Urinary bladder (tissue), 4 donors: ENCODE data around the gene MAP3K7CL. TPM values are rescaled to one million over a fixed set of nuclear protein-coding genes. Genes with fewer than 3 reads are reported as not detected.
"Not testable (repeated sequence)": the region's sequence is repeated elsewhere in the genome, so short reads cannot be mapped to it uniquely, and the experiment has no call there.

Source experiments
- DNase-seq: peaks from one replicate; pipeline ENCODE4 v3.0.0-alpha.2; 2015; ENCODE audit errors: extremely low spot score
- H3K27ac ChIP-seq: one replicate; pipeline ENCODE4 v1.5.1; 2013; ENCODE audit warnings: low read depth, mild to moderate bottlenecking, moderate library complexity
- H3K36me3 ChIP-seq: one replicate; pipeline ENCODE4 v1.6.1; 2013; ENCODE audit warnings: mild to moderate bottlenecking, moderate library complexity; ENCODE audit not compliant: insufficient read depth
- H3K4me1 ChIP-seq: one replicate; pipeline ENCODE4 v1.6.1; 2013; ENCODE audit warnings: mild to moderate bottlenecking, moderate library complexity; ENCODE audit not compliant: insufficient read depth
- H3K4me3 ChIP-seq: one replicate; pipeline ENCODE4 v1.5.1; 2013; ENCODE audit warnings: low read depth, low read length
- WGBS: extraction: QIAGEN DNeasy Blood & Tissue Kit; methylation state at CpG from one replicate; pipeline ENCODE4 v1.1.7; 2013; 5-methylcytosine and 5-hydroxymethylcytosine counted together
- polyA plus RNA-seq: library from polyadenylated mRNA; stranded (reverse); fragments of 200-250 nt; gene quantifications from one replicate; pipeline ENCODE4 v1.2.3, GENCODE V29; 2013
- total RNA-seq: library from RNA; depleted of rRNA; stranded (reverse); fragments of >200 nt; gene quantifications from one replicate; pipeline ENCODE4 v1.2.3, GENCODE V29; 2014
- donor health status: healthy with polysubstance abuse.
- donor health status: healthy.

The MAP3K7CL gene
- total and polyA plus RNA-seq, 2 donors = 4.4 to 13.5 TPM

- DNase-seq = no peak
- 31% methylated on average over 1 of the region's 1 CpG for WGBS
- H3K4me1 ChIP-seq = peaks cover 2% of the 10 kb centered on the region
- no peak overlapping the region for H3K4me3 ChIP-seq
- H3K36me3 ChIP-seq = no peaks in the 10 kb centered on the region
- no peak overlapping the region for H3K27ac ChIP-seq
Measured at GRCh38 chr21:29146726-29147125, 16.3 kb downstream of the MAP3K7CL start.

- peaks cover 2% of the 10 kb centered on the region for H3K4me1 ChIP-seq
- H3K36me3 ChIP-seq = no peaks in the 10 kb centered on the region
- no peak overlapping the region for H3K4me3 ChIP-seq
- H3K27ac ChIP-seq = no peak overlapping the region
- WGBS = 83% methylated on average over 5 of the region's 5 CpGs
- DNase-seq = no peak
Measured at GRCh38 chr21:29148530-29148929, 18.1 kb downstream of the MAP3K7CL start.

- no peaks in the 10 kb centered on the region for H3K36me3 ChIP-seq
- H3K4me3 ChIP-seq = no peak overlapping the region
- WGBS = 91% methylated on average over 3 of the region's 3 CpGs
- H3K27ac ChIP-seq = no peak overlapping the region
- peaks cover 2% of the 10 kb centered on the region for H3K4me1 ChIP-seq
- DNase-seq = no peak
Measured at GRCh38 chr21:29149808-29150425, 19.5 kb downstream of the MAP3K7CL start.

DNA sequence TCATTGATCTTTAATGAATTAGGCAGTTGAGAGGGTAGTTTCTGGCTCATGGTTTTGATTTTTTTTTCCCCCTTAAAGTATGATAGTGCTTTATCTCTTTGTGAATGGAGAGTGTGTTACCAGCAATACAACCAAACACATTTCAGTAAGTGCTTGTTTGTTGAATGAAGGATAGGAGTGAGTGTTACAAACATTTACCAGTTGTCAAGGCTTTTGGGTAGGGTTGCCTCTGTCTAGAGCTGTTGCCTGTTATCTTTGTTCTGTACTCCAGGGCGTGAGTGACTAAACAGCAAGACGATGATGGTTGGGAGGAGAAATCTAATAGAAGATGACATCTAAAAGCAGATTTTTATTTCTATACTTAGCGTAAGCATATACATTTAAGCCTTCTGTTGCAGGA is 21.5 kb downstream of the MAP3K7CL start:
- Histone ChIP-seq H3K4me1 (no peaks in the 10 kb centered on the region), H3K36me3 (no peaks in the 10 kb centered on the region), H3K4me3 (no peak overlapping the region), H3K27ac (no peak overlapping the region)
- 89% methylated on average over 3 of the region's 3 CpGs for WGBS
- DNase-seq = no peak

GRCh38 chr21:29152916-29153315 is 22.5 kb downstream of the MAP3K7CL start:
- Histone ChIP-seq H3K4me3 (no peak overlapping the region), H3K36me3 (no peaks in the 10 kb centered on the region), H3K4me1 (no peaks in the 10 kb centered on the region), H3K27ac (no peak overlapping the region)
- no peak for DNase-seq
- 80% methylated on average over 1 of the region's 1 CpG for WGBS

DNA sequence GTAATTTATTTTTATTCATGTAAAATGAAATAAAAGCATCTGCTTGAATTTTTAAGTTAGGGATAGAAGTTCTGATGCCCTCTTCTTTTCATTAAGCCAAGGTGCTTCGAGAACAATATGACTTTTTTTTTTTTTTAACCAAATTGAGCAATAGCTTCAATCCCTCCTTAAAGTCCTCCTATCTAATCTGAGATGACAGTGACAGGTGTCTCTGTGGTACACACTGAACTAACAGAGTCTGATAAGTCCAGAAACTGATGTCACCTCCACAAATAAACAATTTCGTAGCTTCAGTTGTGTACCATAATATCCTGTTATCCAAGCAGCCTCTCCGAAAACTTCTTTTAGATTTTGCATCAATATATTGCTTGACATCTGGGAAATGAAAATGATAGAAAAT is 23.8 kb downstream of the MAP3K7CL start:
- no peaks in the 10 kb centered on the region for H3K36me3 ChIP-seq
- H3K4me3 ChIP-seq = no peak overlapping the region
- DNase-seq = no peak
- H3K4me1 ChIP-seq = no peaks in the 10 kb centered on the region
- no peak overlapping the region for H3K27ac ChIP-seq
- 94% methylated on average over 3 of the region's 3 CpGs for WGBS

DNA sequence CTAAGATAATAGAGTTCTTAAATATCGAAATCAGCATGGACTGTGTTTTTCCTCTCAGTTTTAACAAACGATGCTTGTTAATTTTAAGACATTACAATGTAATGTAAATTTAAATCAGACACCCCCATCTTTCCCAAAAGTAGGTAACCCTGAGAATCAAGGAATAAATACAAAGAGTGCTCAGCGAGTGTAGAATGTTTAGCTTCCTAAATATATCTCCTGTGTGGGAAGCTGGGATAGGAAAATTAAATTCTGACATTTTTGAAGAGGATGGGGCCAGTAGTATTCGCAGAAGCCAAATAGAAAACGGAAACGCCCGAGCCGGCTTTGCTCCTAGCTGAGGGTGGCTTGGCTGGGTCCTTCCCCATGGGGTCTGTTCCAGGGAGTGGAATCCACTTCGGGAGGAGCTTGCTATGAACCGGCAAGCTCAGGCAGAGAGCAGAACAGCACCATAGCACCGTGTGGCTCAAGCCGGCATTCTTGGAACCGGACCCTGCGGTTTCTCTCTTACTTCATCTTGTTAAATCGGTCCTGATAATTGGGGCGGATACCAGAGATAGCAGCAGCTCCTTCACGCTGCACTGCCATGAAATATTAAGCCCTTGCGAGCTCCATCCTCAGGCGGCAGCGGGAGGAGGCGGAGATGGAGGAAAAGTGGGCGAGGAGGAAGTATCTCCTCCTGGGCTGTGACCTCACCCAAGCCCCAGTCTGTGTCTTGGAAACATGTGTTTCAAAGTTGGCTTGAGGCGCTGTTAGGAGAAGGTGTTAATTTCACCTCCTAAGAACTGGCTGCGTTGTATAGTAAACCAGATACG is 24.9 kb downstream of the MAP3K7CL start:
- Histone ChIP-seq H3K27ac (no peak overlapping the region), H3K4me1 (no peaks in the 10 kb centered on the region), H3K36me3 (no peaks in the 10 kb centered on the region), H3K4me3 (peak overlapping the region; percentile 24)
- 38% methylated on average over 25 of the region's 25 CpGs for WGBS
- no peak for DNase-seq

DNA sequence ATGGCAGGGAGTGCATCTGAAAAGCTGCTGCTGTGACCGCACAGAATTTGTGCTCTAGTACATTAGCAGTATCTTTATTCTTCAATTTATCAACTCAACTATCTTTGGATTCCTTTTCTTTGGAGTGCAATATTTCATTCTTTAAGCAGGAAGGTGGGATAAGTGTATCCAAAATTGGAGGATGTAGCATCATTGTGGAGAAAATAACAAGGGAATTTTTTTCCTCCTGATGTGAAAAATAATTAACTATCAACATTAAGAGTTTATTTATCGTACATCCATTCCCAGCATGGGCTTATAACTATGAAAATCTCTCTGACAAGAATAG is 25.5 kb downstream of the MAP3K7CL start:
- no peaks in the 10 kb centered on the region for H3K4me1 ChIP-seq
- H3K4me3 ChIP-seq = no peak overlapping the region
- no peaks in the 10 kb centered on the region for H3K36me3 ChIP-seq
- no peak overlapping the region for H3K27ac ChIP-seq
- no peak for DNase-seq
- WGBS = 94% methylated on average over 2 of the region's 2 CpGs

DNA sequence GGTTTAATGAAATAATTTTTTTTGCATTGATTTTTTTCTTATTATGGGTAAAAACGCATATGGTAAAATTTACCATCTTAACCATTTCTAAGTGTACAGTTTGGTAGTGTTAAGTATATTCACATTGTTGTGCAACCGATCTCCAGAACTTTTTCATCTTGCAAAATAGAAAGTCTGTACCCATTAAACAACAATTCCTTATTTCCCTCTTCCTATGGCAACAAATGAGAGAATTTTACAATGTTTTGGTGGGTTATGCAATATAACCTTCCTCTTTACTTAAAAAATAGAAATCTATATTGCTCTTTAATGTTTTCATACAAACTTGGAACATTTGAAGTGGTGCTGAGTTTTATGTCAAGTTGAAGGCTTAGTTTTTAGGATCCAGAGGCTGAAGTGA is 26.6 kb downstream of the MAP3K7CL start:
- H3K4me1 ChIP-seq = no peaks in the 10 kb centered on the region
- DNase-seq = no peak
- H3K27ac ChIP-seq = no peak overlapping the region
- 94% methylated on average over 2 of the region's 2 CpGs for WGBS
- no peak overlapping the region for H3K4me3 ChIP-seq
- no peaks in the 10 kb centered on the region for H3K36me3 ChIP-seq

GRCh38 chr21:29159842-29160241 is 29.4 kb downstream of the MAP3K7CL start:
- Histone ChIP-seq H3K27ac (no peak overlapping the region), H3K4me3 (no peak overlapping the region), H3K4me1 (no peaks in the 10 kb centered on the region), H3K36me3 (no peaks in the 10 kb centered on the region)
- no peak for DNase-seq
- WGBS = 96% methylated on average over 4 of the region's 4 CpGs

- not testable (repeated sequence) for H3K27ac ChIP-seq, H3K4me1 ChIP-seq, H3K4me3 ChIP-seq, H3K36me3 ChIP-seq, DNase-seq
- WGBS = 75% methylated on average over 9 of the region's 9 CpGs
Measured at GRCh38 chr21:29162825-29163224, 32.4 kb downstream of the MAP3K7CL start.

DNA sequence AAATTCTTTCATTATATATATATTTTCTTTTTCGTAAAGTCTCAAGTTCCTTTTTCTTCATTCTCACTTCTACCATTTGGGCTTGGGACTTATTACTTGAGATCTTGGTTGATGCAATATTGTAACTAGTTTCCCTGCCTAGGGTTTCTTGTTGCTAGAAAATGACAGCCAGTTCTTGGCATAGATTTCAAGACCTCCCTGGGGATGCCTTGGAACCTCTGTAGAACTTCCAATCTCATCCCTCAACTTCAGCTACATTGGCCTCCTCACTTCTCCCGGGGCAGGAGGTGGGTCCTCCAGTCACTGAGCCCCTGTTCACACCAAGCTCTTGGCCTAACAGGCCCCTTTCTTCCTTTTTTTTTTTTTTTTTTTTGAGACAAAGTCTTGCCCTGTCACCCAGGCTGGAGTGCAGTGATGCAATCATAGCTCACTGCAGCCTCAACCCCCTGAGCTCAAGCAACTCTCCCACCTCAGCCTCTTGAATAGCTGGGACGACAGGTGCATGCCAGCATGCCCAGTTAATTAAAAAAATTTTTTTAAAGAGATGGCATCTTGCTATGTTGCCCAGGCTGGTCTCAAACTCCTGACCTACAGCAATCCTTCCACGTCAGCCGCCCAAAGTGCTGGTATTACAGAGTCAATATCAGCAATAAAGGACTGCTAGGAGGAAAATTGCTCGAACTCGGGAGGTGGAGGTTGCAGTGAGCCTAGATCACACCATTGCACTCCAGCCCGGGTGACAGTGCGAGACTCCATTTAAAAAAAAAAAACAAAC is 33.1 kb downstream of the MAP3K7CL start:
- DNase-seq = no peak
- WGBS = 83% methylated on average over 9 of the region's 9 CpGs
- Histone ChIP-seq H3K36me3 (no peaks in the 10 kb centered on the region), H3K4me1 (no peaks in the 10 kb centered on the region), H3K4me3 (no peak overlapping the region), H3K27ac (no peak overlapping the region)

DNA sequence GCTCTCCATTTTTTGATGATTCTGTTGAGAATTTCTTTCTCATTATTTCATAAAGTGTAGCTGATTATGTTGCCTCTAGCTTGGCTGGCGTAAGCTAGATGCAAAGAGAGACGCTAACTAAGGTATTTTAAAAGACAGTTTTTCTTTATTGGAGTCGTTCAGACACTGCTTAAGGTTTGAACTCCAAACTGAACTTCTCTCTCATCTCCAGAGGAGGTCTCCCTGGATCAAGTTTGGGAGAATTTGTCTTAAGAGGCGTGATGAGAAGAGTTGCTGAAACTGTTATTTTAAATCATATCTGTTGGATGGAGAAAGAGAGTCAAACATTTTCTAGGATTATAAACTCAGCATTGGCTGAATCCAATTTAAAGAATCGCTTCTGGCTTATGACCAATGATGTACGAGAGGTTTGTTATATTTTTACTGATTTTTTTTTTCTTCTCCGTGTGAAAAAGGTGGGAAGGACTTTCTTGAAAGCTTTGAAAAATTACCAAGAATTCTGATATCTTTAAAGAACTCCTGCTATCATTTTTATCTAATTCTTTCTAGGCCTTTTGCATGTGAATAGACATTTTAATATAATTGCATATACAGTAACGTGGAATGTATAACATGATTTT is 34.0 kb downstream of the MAP3K7CL start:
- no peak overlapping the region for H3K27ac ChIP-seq

More for the DNA sequence above, 34.0 kb downstream of the MAP3K7CL start:
- Histone ChIP-seq H3K4me3 (no peak overlapping the region), H3K4me1 (no peaks in the 10 kb centered on the region), H3K36me3 (no peaks in the 10 kb centered on the region)
- 20% methylated on average over 8 of the region's 8 CpGs for WGBS
- peak; percentile 64 for DNase-seq
